ENCODE results near the gene MAP3K12. TPM values are rescaled to one million over a fixed set of nuclear protein-coding genes. Genes with fewer than 3 reads are reported as not detected.

MAP3K12 gene
- total and polyA plus RNA-seq, 2 experiments from 2014 or later = 6.6 to 17.9 TPM

GRCh38 chr12:53516758-53517455 is 17.6 kb upstream of the MAP3K12 start (continued):
- TF ChIP-seq ZNF462 (CRISPR knock-in tag; IDR thresholded peaks at IDR 0.05) = no peak
- no peak for TF ChIP-seq JUNB (IDR thresholded peaks at IDR 0.05; ENCODE audit: unreplicated experiment)
- TF ChIP-seq STAT1 (IDR thresholded peaks at IDR 0.05; ENCODE audit: unreplicated experiment) = no peak
- TF ChIP-seq ETS1 (IDR thresholded peaks at IDR 0.05) = no peak
- TF ChIP-seq CTCF (conservative IDR thresholded peaks at IDR 0.05; ENCODE audit: low read depth in 2 of 2) = no peak
- TF ChIP-seq POLR2AphosphoS5 (IDR thresholded peaks at IDR 0.05; ENCODE audit: low read depth) = no peak
- TF ChIP-seq EZH2 (IDR thresholded peaks at IDR 0.05; ENCODE audit: low read depth, unreplicated experiment) = no peak
- TF ChIP-seq EZH2phosphoT487 (IDR thresholded peaks at IDR 0.05; ENCODE audit: unreplicated experiment) = no peak
- no peak for TF ChIP-seq CREB1 (CRISPR knock-in tag; IDR thresholded peaks at IDR 0.05; ENCODE audit: low read depth)

All from GM23338 (cell line).